Measurements from ENCODE around the gene RERG. TPM values are rescaled to one million over a fixed set of nuclear protein-coding genes. Genes with fewer than 3 reads are reported as not detected.
A peak's percentile ranks its signal among the peaks of the same experiment; 100 is the strongest.

RERG gene
- total and polyA plus RNA-seq, 7 donors: 1.6 to 3.1 (median 2.3) TPM

DNA sequence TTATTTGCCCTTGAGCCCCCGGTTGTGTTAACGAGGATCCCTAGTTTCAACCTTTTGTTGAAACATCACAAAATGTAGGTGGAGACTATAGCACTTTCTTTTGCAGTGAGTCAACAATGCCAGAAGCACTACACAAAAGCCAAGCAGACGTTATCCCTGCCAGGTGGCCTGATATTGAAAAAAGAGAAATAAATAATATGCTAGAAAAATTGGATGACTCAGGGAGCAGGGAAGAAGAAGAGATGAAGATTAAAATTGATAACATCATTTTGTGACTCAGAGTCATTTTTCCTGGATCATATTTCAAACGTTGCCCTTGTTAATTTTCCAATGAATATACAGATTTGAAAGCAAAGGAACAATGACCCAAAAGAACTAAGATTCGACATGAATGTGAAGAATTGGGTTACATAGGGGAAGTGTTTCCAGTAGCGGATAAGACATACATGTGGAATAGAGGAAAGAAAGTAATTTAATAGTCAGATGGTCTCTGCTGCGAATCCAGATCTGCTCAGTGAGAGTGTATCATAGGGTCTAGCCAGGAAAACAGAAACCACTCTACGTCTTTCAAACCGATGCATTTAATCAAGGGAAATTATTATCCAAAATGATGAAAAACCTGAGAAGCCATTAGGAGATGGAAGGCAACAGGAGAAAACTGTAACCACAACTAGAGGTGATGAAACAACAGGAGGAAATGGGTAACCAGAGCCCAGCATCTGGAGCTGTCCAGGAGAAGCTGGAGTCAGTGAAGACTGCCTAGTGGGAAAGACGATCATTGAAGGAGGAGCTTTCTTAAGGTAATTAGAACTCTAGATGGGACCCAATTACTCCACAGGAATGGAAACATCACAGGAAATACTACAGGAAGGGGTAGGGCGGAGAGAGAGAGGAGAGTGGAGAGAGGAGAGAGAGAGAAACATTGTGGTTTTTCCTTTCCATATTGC is 57.9 kb downstream of the RERG start:
- intact Hi-C loops (cut with DNase I): no loop called here
- DNase-seq: no peak
- H3K27me3 ChIP-seq (ENCODE audit: insufficient read depth in 3 of 3, low read length in 2 of 3): no peaks in the 10 kb centered on the region
- ATAC-seq: no peak
- no peaks in the 10 kb centered on the region for H3K4me1 ChIP-seq
- peak overlapping the region; percentile 61 for H3K27ac ChIP-seq
- 79 to 80% (median 80%) methylated on average over 11 of the region's 11 CpGs for WGBS, 3 donors
- no peak overlapping the region for H3K4me3 ChIP-seq
- H3K36me3 ChIP-seq (ENCODE audit: insufficient read depth in 1 of 2, low read depth in 1 of 2): no peaks in the 10 kb centered on the region
- TF ChIP-seq CTCF (IDR thresholded peaks at IDR 0.05): no peak
- no peaks in the 10 kb centered on the region for H3K9me3 ChIP-seq

GRCh38 chr12:15158083-15158482 is 63.1 kb downstream of the RERG start:
- H3K4me3 ChIP-seq: no peak overlapping the region
- H3K36me3 ChIP-seq (ENCODE audit: insufficient read depth in 1 of 2, low read depth in 1 of 2): no peaks in the 10 kb centered on the region
- 58 to 76% (median 66%) methylated on average over 3 of the region's 3 CpGs for WGBS, 3 donors
- H3K27ac ChIP-seq: no peak overlapping the region
- intact Hi-C loops (cut with DNase I): no loop called here
- no peaks in the 10 kb centered on the region for H3K27me3 ChIP-seq (ENCODE audit: insufficient read depth in 3 of 3, low read length in 2 of 3)
- H3K9me3 ChIP-seq: no peaks in the 10 kb centered on the region
- H3K4me1 ChIP-seq: no peaks in the 10 kb centered on the region
- ATAC-seq (no peak), DNase-seq (no peak)
- TF ChIP-seq CTCF (IDR thresholded peaks at IDR 0.05): no peak

GRCh38 chr12:15157269-15157671 is 63.9 kb downstream of the RERG start:
- Histone ChIP-seq H3K9me3 (no peaks in the 10 kb centered on the region), H3K4me3 (no peak overlapping the region), H3K36me3 (ENCODE audit: insufficient read depth in 1 of 2, low read depth in 1 of 2) (no peaks in the 10 kb centered on the region), H3K27me3 (ENCODE audit: insufficient read depth in 3 of 3, low read length in 2 of 3) (no peaks in the 10 kb centered on the region), H3K4me1 (no peaks in the 10 kb centered on the region), H3K27ac (peak overlapping the region; percentile 49)
- intact Hi-C loops (cut with DNase I): no loop called here
- DNase-seq (no peak), ATAC-seq (no peak)
- 50 to 60% (median 55%) methylated on average over 2 of the region's 2 CpGs for WGBS, 3 donors
- TF ChIP-seq CTCF (IDR thresholded peaks at IDR 0.05): no peak

- WGBS, 3 donors: 47 to 52% (median 50%) methylated on average over 1 of the region's 1 CpG
- Histone ChIP-seq H3K9me3 (no peaks in the 10 kb centered on the region), H3K27me3 (ENCODE audit: insufficient read depth in 3 of 3, low read length in 2 of 3) (no peaks in the 10 kb centered on the region), H3K36me3 (ENCODE audit: insufficient read depth in 1 of 2, low read depth in 1 of 2) (no peaks in the 10 kb centered on the region), H3K4me1 (no peaks in the 10 kb centered on the region), H3K4me3 (no peak overlapping the region), H3K27ac (no peak overlapping the region)
- intact Hi-C loops (cut with DNase I): no loop called here
- DNase-seq (peak in 1 of 2 donors; percentile 12), ATAC-seq (no peak)
- TF ChIP-seq CTCF (IDR thresholded peaks at IDR 0.05): no peak
Observed at GRCh38 chr12:15155271-15155670, 65.9 kb downstream of the RERG start.

All from psoas muscle (tissue), 8 donors.